Gastrocnemius medialis (tissue), 4 donors: ENCODE measurements around the gene DGCR8.

Experiments used
- CTCF ChIP-seq, 5 experiments: fragments of 450-650 bp in 3 of 5; fragments of 200-600 bp in 2 of 5; sonication (generic) in 2 of 5; IDR thresholded peaks in 4 of 5; conservative IDR thresholded peaks in 1 of 5; 1 replicate in 4 of 5; 2 replicates in 1 of 5; pipeline ENCODE4 v1.5.1; 2016 to 2019; ENCODE audit warnings: antibody characterized with exemption in 5 of 5, mild to moderate bottlenecking in 3 of 5, moderate library complexity in 3 of 5
- POLR2A ChIP-seq, 2 donors: fragments of 450-650 bp; IDR thresholded peaks; one replicate each; pipeline ENCODE4 v1.6.1; 2017; ENCODE audit warnings: antibody characterized with exemption in 2 of 2, mild to moderate bottlenecking in 2 of 2, moderate library complexity in 2 of 2

GRCh38 chr22:20065896-20066616 is 14.0 kb upstream of the DGCR8 start:
- no peak for TF ChIP-seq CTCF (IDR thresholded peaks at IDR 0.05 in 4 of 5, conservative IDR thresholded peaks at IDR 0.05 in 1 of 5)
- no peak for TF ChIP-seq POLR2A (IDR thresholded peaks at IDR 0.05)
